Ramos (cell line): ENCODE data around the gene TTLL11.
"Not testable (repeated sequence)": the region's sequence is repeated elsewhere in the genome, so short reads cannot be mapped to it uniquely, and the experiment has no call there.

Experiments
- in situ Hi-C: fragments of 300-500 bp; cut with MboI; formaldehyde crosslinking; loops from one replicate; pipeline ENCODE4 v1.14.3; 2022; ENCODE audit warnings: low sequenced_read_pairs; ENCODE audit not compliant: unreplicated experiment

Gene TTLL11

DNA sequence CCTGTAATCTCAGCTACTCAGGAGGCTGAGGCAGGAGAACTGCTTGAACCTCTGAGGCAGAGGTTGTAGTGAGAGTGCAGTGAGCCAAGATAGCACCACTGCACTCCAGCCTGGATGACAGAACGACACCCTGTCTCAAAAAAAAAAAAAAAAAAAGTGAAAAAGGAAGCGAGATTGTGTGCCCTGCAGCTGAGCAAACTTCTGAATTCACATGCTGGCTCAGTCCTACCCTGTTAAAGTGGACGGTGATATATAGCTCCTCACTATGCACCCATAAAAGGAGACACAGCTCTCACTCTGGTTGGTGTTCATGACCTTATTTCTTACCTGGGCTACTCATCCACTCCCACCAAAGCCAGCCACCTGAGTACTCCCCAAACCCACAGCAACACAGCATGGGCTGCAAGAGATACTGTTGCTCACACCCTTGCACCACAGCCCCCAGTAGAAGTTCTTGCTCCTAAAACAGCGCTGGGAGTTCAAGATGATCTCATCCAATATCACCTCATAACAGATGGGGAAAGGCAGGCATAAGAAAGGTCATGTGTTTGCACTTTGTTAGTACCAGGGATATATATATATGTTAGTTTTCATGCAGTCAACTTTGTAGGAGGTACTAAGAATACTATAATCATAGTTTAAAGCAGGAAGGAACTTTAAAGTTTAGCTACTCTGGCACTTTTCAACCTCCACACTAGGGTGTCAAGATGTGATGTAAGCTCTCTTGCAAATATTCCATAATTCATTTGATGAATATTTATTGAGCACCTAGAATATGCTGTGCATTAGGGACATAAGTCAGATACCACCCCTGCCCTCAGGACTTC is 4.0 kb downstream of the TTLL11 start:
- in situ Hi-C loops = no loop called here

DNA sequence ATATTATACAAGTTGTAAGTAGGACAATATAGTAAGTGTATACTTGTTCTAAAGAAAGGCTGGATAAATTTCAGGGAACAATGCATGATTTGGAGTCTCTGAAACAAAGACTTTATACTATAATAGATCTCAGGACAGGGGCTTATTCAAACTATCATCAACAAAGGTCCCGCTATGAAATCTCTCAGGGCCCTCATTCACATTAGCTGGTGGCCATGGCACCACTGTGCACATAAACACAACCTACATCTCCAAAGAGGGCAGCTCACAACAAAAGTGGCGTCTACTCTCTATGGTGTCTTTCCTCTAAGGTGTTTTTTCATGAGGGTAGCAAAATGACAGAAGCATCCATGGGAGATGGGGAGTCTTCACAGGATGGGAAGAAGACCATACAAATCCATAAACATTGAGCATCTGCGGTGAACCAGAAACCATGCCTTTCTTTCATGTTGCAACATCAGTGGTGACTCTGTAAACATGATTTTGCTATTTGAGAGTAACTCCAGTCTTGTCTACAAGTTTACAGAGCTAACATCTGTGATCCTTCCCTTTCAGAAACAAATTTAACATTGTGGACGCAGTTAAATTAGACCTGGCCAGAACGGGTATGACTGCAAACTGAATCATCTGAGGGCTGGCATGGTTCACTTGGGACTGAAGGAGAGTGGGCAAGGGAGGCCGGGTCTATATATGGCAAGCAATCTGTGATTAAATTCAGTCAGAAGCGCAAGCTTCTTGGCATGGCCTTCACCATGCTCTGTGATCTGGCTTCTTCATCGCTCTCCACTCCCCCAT is 5.5 kb downstream of the TTLL11 start:
- in situ Hi-C loops = no loop called here

DNA sequence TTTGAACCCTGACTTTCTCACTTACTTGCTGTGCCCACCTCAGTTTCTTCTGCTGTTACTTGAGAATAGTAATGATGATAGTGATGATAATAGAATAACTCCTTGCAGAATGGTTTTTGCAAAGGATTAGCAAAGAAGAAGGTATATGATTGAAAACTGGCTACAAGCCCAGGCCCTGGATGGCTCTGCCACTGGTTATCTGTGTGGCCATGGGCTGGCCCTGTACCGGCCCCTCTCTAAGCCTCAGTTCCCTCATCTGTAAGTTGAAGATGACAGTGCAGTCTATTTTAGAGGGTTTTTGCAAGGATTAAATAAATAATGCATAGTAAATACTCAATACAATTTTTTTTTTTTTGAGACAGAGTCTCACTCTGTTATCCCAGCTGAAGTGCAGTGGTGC is 6.2 kb downstream of the TTLL11 start:
- in situ Hi-C loops = no loop called here

DNA sequence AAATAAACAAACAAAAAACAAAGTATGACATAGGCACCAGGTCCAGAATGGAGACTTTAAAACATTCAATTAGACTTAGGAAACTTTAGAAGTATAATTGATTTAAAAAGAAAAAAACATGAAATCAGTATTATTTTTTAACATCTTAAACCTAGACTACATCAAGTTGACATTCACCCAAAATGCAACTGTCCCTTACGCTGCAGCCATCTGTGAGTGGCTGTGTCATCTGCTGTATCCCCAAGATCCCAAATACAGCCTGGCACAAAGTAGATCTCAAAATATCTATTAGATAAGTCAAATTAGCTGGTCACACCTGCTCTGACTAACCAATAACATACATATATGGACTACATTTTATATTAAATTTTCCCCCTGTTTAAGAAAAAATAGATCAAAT is 7.8 kb downstream of the TTLL11 start:
- in situ Hi-C loops = no loop called here

DNA sequence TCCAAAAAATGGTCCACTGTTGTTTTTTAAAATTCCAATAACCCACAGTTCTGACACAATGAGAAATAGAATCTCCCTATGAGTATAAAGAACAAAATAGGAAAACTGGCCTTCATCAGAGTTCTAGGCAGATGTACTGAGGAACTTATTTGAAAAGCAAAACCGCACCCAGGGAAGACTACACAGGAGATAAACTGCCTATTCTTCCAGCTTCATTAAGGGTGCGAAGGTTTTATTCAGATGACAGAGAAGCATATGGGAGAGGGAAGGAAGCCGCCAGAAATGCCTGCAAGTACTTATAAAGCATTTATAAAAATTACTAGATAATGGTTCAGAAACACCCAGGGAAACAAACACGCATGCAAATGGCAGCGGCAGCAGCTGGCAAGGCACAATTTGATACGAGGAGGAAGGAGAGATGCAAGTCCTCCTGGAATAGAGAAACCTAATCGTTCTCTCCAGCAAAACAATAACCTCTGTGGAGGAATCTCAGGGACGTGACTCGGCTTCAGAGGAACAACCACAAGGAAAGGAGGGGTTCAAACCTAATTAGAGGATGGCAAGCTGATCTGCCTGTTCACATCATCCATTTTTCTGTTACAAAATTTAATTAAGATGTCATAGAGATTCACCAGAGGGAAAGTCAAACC is 9.0 kb downstream of the TTLL11 start:
- in situ Hi-C loops = no loop called here

DNA sequence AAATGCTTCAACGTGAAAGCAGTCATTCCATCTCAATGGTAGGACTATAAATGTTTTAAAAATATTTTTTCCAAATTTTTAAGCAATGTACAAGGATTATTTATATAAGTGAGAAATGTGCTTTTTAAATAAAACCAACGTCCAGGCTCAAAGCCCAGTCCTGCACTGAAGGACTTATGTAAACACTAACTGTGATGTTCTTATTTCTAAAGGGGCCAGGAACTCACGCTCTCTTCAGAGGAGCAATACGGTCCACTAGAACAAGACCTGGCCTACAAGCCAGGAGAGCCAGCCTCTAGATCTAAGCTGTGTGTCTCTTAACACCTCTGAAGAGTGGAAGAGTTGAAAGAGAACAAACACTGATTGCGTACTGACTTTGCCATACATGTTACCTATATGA is 12.1 kb downstream of the TTLL11 start:
- in situ Hi-C loops = no loop called here

DNA sequence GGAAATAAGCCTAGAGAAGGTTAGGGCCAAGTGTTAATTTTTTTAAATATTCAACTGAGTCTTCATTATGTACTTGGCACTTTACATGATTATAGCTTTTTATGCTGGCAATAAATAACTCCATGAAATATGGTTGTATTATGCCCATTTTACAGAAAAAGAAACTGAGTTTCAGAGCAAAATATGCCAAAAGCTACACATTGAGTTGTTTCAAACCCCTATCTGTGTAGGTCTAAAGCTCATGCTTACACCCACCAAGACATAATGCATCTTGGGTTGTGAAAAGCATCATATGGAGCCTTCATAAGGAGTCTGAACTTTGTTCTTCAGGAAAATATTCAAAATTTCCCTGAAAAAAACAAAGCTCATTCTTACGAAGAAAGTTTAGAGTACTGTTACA is 14.6 kb downstream of the TTLL11 start:
- in situ Hi-C loops = no loop called here

DNA sequence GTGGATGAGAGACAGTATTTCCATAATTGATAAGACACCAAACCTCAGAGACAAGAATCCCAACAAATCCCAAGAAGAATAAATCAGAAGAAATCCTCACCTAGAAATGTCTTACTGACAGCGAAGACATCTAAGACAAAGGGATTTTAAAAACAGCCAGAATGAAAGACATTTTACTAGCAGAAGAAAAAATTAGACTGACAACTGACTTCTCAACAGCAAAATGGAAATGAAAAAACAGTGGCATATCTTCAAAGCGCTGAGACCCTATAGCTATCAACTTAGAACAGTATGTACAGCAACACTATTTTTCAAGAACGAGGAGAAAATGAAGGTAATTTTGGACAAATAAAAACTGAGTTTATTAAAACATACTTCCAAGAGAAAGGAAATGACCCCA is 16.3 kb downstream of the TTLL11 start:
- in situ Hi-C loops = no loop called here

DNA sequence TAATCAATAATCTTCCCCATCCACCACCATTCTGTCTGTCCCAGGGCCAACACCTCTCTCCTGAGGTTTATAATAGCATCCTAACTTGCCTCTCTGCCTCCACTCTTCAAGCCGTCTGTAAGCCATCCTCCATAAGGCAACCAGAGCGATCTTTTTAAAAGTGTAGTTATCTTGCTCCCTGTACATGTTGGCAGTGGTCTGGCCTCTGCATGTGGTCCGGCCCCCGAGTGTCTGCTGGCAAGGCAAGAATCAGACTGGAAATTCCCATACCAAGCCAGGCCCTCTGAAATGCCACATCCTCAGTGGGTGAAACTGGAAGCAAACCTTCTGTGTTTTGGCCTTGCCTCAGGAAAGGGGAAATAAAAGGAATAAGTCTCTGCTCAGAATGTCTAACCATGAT is 17.0 kb downstream of the TTLL11 start:
- in situ Hi-C loops = no loop called here

DNA sequence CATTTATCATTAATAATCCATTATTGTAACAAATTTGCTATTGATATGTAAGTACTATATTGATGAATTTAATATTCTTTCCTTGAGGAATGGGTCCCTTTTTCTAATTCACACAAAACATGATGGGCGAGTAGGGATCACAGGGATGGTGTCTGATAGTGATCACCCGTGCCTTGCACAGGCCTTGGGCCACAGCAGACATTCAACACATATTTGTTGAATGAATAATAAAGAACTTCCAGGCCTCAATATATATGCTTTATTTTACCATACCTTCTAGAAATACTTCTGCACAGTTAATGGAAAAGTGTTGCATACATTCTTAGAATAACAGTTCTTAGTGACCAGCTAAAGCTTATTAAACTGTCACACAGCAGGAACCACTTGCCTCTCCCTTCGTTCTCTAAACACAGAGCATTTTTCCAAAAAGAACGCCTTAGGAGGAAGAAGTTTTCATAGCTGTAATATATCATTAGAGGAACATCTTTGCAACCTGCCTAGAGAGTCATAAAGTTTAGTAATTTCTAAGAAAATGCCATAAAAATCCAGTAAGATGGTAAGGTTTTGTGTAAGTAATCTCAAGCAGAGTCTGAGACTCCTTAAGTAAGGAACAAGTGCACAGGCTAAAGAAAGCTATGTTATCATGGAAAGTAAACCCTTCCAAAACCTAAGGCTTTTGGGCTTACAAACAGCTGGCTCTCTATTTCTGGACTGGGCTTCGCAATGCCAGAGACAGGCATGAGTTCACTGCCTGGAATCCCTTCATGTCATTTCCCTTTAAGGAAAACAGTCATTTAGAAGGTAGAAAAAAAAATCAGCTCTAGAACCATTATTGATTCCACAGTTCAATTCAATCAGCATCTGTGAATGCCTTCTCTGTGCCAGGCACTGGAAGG is 17.7 kb downstream of the TTLL11 start:
- in situ Hi-C loops = no loop called here

DNA sequence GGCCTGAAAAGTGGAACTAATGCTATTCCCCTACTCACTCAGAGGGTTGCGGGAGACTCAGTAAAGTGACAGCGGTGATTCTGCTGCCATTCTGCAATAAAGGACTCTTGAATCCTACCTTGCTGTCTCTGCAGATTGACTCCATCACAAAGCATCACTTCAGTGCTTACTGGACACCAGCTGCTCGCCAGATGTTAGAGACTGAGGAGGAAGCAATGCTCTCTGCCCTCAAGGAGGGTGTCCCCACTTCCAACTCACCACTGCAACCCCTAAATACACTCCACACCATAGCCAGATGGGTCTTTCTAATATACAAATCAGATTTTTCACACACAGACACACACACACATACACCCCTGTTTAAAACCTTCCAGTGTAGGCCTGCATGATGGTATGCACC is 21.4 kb downstream of the TTLL11 start:
- in situ Hi-C loops = no loop called here

DNA sequence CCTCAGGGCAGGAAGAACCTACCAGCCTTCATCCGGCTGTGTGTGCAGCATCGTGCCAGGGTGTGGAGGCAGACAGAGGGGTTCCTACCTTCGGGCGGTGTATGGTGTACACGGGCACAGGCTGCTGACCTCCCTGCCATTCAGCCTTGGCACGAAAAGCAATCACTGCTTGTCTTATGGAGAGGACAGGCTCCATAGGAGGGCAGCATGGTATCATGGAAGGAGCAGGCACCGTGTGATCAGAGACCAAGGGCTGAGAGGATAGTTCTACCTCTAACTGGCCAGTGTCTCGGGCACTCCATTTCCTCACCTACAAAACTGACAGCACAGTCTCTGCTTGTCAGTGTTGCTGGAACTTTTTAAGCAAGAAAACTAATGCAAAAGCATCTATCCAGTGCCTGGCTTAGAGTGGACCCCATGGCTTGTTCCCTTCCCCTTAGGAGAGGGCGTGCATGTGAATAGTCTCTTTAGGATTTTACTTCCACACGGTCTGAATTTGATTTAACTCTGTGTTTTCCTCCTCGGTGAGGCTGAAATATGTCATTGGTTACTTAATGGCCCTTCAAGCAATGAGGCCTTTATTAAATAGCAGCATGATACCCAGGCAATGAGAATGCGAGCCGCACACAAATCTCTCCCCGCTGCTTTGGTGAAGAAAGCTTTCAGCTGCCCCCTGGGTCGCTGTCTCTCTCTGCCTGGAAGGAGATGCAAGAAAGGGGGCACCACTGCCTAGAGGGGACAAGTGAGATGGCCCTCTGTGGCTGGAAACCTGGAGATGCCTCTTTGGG is 22.2 kb downstream of the TTLL11 start:
- in situ Hi-C loops = no loop called here

DNA sequence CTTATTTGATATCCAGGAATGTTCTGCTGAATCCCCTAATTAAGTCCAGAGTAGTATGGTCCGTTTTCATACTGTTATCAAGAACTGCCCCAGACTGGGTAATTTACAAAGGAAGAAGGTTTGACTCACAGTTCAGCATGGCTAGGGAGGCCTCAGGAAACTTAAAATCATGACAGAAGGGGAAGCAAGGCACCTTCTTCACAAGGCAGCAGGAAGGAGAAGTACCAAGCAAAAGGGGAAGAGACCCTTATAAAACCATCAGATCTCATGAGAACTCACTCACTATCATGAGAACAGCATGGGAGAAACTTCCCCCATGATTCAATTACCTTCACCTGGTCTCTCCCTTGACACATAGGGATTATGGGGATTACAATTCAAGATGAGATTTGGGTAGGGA is 26.4 kb downstream of the TTLL11 start:
- in situ Hi-C loops = not testable (repeated sequence)

DNA sequence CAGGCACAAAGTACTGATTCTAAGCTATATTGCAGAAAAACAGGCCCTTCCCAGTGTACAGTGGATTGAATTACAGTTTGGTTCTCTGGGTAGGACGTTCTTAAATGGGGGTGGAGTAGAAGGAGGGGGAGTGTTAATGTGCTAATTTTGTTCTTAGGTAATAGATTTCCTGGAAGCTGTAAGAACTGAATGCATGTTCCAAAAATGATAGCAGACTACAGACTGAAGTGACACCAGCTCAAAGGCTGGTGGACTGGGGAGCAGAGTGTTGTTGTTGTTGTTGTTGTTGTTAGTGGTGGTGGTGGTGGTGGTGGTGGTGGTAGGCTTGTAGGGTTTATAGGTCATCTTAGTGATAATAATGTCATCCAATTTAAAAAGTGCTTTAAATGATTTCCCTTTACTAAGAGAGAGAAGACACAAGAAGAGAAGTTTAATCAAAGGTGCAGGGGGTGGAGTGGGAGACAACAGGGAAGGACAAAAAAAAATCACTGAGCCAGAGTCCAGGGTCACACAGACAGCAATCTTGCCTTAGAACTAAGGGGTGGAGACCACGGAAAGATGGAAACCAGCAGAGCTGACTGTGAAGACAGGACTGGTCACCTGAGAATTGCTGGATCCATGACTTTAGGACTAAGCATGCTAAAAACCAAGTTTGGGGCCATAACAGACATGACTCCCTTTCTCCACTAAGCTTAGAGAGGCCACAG is 27.0 kb downstream of the TTLL11 start:
- in situ Hi-C loops = no loop called here

DNA sequence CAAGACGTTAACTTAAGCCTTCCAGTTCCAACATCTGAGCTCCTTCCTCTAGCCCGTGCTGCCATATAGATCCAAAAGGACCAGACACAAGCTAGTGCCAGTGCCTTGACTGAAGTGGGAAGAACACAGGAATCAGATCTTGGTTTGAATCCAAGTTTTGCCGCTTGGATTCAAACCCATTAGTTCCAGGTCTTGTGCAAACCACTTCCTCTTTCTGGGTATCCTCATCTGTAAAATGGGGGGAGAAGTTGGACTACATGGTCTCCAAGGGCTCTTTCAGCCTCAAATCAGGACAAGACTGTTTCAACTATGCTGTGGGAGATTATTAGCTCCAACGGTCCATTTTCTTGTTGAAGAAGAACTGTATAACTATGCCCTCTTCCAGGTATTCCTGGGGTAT is 32.6 kb downstream of the TTLL11 start:
- in situ Hi-C loops = no loop called here

DNA sequence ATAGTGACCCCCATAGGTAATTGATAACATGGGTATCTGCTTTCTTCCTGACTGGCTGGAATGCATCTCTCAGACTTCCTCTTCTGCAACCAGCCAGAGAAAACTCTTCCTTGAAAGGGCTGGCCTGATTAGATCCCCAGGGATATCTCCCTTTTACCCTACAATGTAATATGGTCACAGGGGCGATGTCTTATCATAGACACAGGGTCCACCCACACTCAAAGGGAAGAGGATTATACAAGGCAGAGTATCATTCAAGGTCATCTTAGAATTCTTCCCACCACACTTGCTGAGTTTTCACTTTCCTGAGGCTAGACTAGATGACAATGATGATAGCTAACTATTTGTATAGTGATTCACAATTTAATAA is 33.2 kb downstream of the TTLL11 start:
- in situ Hi-C loops = no loop called here

DNA sequence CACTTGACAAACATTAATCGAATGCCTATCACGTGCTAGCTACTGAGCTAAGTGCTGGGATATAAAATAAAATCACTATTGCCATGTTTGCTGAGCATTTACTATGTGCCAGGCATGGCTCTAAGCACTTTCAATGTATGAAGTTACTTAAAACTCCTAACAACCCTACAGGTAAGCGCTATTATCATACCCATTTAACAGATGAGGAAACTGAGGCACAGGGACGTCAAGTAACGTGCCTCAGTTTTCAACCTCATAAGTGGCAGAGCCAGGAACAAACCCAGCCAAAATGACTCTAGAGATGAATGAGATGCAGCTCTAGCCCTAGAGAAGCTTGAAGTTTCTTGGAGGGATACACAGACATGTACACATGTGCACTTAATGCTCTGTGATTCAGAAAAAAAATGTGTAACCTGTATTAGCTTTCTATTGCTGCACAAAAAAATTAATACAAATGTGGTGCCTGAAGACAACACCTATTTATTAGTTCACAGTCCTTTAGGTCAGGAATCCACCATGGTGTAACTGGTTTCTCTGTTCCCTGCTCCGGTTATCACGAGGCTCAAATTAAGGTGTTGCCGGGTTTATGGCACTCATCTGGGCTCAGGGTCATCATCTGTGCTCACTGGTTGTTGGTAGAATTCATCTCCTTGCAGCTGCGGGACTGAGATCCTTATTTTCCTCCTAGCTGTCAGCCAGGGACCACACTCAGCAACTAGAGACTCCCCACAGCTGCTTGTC is 33.7 kb downstream of the TTLL11 start:
- in situ Hi-C loops = no loop called here

DNA sequence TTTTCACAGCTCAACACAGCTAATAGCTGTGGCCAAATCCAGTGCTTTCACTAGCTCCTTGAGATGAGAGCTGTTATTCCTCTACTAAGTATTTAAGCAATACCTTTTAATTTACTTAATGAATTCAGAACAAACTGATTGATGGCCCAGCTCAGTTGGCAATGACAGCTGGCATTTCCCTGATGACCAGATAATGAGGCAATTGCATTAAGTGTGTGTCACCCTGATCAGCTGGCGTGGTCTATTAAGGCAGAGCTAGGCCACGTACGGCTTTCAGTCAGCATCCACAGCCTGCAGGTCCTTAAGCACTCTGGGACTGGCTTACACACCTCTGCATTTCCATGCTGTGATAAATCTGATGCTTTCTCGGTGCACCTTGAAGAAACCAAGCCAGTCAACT is 34.4 kb downstream of the TTLL11 start:
- in situ Hi-C loops = no loop called here
